WTC11 (cell line): ENCODE measurements around the gene INO80D.

Experiments
- ATF1 ChIP-seq: sonication (generic); formaldehyde crosslinking; IDR thresholded peaks from 2 replicates; pipeline ENCODE4 v1.8.1; 2023; ENCODE audit warnings: mild to moderate bottlenecking, moderate library complexity, missing genetic modification reagents
- CREB1 ChIP-seq: sonication (generic); formaldehyde crosslinking; IDR thresholded peaks from 2 replicates; pipeline ENCODE4 v1.8.0; 2023; ENCODE audit warnings: mild to moderate bottlenecking, missing genetic modification reagents
- CTCF ChIP-seq: fragments of 200-600 bp; IDR thresholded peaks from 2 replicates; pipeline ENCODE4 v1.8.0; 2022; ENCODE audit warnings: antibody characterized with exemption
- JUN ChIP-seq: sonication (generic); formaldehyde crosslinking; IDR thresholded peaks from 2 replicates; pipeline ENCODE4 v1.8.0; 2023; ENCODE audit warnings: mild to moderate bottlenecking, missing genetic modification reagents
- KAT7 ChIP-seq: sonication (generic); formaldehyde crosslinking; IDR thresholded peaks from 2 replicates; pipeline ENCODE4 v1.8.1; 2023; ENCODE audit warnings: missing genetic modification reagents, mild to moderate bottlenecking, borderline replicate concordance
- USF2 ChIP-seq: sonication (generic); formaldehyde crosslinking; IDR thresholded peaks from 2 replicates; pipeline ENCODE4 v1.8.1; 2023; ENCODE audit warnings: mild to moderate bottlenecking, missing genetic modification reagents, moderate library complexity
- ZNF219 ChIP-seq: sonication (generic); formaldehyde crosslinking; IDR thresholded peaks from 2 replicates; pipeline ENCODE4 v1.8.0; 2023; ENCODE audit warnings: missing genetic modification reagents, mild to moderate bottlenecking, borderline replicate concordance

GRCh38 chr2:205948496-205948837 lies 137.5 kb downstream of the INO80D start:
- TF ChIP-seq CREB1 (CRISPR knock-in tag): no peak
- TF ChIP-seq USF2 (CRISPR knock-in tag): no peak
- TF ChIP-seq JUN (CRISPR knock-in tag): no peak
- no peak for TF ChIP-seq CTCF
- no peak for TF ChIP-seq KAT7
- TF ChIP-seq ATF1 (CRISPR knock-in tag): no peak
- TF ChIP-seq ZNF219 (CRISPR knock-in tag): no peak
